D721Med (cell line): ENCODE results near the gene RARRES1.

Experiments used
- DNase-seq: peaks from one replicate; pipeline ENCODE4 v3.0.0; 2011; ENCODE audit warnings: low spot score; ENCODE audit not compliant: insufficient read length
- FAIRE-seq: peaks from 2 replicates; lab custom pipeline; 2011; peaks lifted over from hg19 to GRCh38; lab: Jason Lieb, UNC
- CTCF ChIP-seq: IDR thresholded peaks from 2 replicates; pipeline ENCODE4 v1.5.1; 2012; ENCODE audit warnings: mild to moderate bottlenecking, control low read depth; ENCODE audit not compliant: insufficient read depth; ENCODE audit errors: missing control alignments

Gene RARRES1

GRCh38 chr3:158770741-158771350 lies 38.6 kb upstream of the RARRES1 start:
- DNase-seq (no peak), FAIRE-seq (no peak)
- TF ChIP-seq CTCF: no peak

GRCh38 chr3:158769952-158770740 lies 37.9 kb upstream of the RARRES1 start:
- TF ChIP-seq CTCF: no peak
- no peak for FAIRE-seq
- DNase-seq: no peak

DNA sequence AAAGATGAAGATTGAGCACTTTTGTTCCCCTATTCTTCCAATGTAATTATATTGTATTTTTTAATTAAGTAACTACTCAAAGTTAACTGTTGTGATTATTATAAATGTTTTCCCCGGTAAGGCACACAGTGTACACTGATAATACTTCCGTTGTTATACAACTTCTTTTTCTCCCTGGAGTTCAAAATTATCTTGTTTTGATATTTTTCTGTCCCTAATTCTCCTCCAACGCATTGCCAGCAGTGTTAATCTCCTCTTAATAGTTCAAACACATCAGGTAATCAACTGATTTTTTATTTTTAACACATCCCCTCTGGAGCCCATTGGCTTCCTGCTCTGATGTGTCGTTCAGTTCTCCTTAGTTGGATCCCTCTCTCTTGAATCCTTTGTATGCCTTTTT lies 37.3 kb upstream of the RARRES1 start:
- DNase-seq: no peak
- TF ChIP-seq CTCF: no peak
- FAIRE-seq: no peak

DNA sequence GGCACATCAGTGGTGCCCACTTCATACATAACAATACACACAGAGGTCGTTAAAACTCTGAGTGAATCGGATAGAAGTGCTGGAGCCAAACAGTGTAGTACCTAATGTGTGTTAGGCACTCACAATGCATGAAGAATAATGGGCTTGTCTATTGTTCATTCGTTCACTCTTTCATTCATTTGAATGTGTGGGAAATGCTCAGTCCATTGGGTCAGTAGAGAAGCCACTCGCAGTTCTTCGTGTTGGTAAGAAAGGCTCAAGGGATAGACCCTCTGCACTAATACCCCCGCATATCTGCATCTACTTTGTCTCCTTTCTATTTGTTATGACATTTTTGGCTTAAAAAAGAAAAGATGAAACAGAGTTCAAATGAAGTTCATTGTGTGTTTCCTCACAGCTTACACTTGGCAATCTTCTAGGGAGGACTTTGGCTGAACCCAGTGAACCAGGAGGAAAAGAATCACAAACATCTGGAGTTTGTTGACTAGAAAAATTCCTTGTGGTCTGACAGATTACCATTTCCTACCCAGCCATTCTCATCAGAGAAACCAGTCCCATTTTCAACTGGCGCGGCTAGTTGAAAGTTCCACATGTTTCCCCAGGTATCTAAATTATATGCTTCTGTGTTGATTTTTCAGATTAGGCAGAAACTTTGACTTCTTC lies 36.8 kb upstream of the RARRES1 start:
- no peak for FAIRE-seq
- no peak for DNase-seq

GRCh38 chr3:158768361-158768787 lies 36.1 kb upstream of the RARRES1 start:
- DNase-seq (no peak), FAIRE-seq (no peak)
- TF ChIP-seq CTCF: no peak

More for the DNA sequence above, 36.8 kb upstream of the RARRES1 start:
- no peak for TF ChIP-seq CTCF

- FAIRE-seq (no peak), DNase-seq (no peak)
- no peak for TF ChIP-seq CTCF
Observed at GRCh38 chr3:158766364-158766763, 34.1 kb upstream of the RARRES1 start.
